GM23338 (cell line): ENCODE results near the gene C2CD3. TPM values are rescaled to one million over a fixed set of nuclear protein-coding genes. Genes with fewer than 3 reads are reported as not detected.

Source experiments
- ATAC-seq: fragments of 200-7000 bp; cut with Tn5 transposase; 3 replicates; pipeline ENCODE4 v1.9.1; 2020
- DNase-seq: peaks from one replicate; pipeline ENCODE4 v3.0.0-alpha.2; 2015; ENCODE audit warnings: low spot score
- H2AFZ ChIP-seq: fragments of 200-600 bp; sonication (generic); 2 replicates; pipeline ENCODE4 v1.8.0; 2016; ENCODE audit warnings: antibody characterized with exemption, mild to moderate bottlenecking, moderate library complexity
- H3F3A ChIP-seq: fragments of 200-600 bp; sonication (generic); replicated peaks from 2 replicates; pipeline ENCODE4 v1.8.0; 2017; ENCODE audit warnings: antibody characterized with exemption, mixed run types, low read depth
- H3K27ac ChIP-seq: fragments of 200-600 bp; sonication (generic); 2 replicates; pipeline ENCODE4 v1.6.1; 2016; ENCODE audit warnings: low read depth
- H3K27me3 ChIP-seq: fragments of 200-600 bp; sonication (generic); 2 replicates; pipeline ENCODE4 v1.8.0; 2016; ENCODE audit warnings: mild to moderate bottlenecking, mixed run types, moderate library complexity; ENCODE audit not compliant: insufficient read depth
- H3K36me3 ChIP-seq: fragments of 200-600 bp; sonication (generic); 2 replicates; pipeline ENCODE4 v1.8.0; 2016; ENCODE audit warnings: mild to moderate bottlenecking; ENCODE audit not compliant: insufficient read depth
- H3K4me1 ChIP-seq: fragments of 200-600 bp; sonication (generic); 2 replicates; pipeline ENCODE4 v1.8.0; 2016; ENCODE audit warnings: mild to moderate bottlenecking, moderate library complexity; ENCODE audit not compliant: insufficient read depth
- H3K4me2 ChIP-seq: fragments of 200-600 bp; sonication (generic); 2 replicates; pipeline ENCODE4 v1.7.1; 2017; ENCODE audit warnings: mixed run types
- H3K4me3 ChIP-seq: fragments of 200-600 bp; sonication (generic); 2 replicates; pipeline ENCODE4 v1.6.1; 2016; ENCODE audit warnings: mixed run types
- H3K79me2 ChIP-seq: fragments of 200-600 bp; sonication (generic); replicated peaks from 2 replicates; pipeline ENCODE4 v1.8.0; 2017; ENCODE audit warnings: mild to moderate bottlenecking; ENCODE audit not compliant: insufficient read depth
- H3K9me2 ChIP-seq: fragments of 200-600 bp; sonication (generic); 2 replicates; pipeline ENCODE4 v1.8.0; 2017; ENCODE audit not compliant: insufficient read depth
- H4K20me1 ChIP-seq: fragments of 200-600 bp; sonication (generic); replicated peaks from 2 replicates; pipeline ENCODE4 v1.8.0; 2017; ENCODE audit warnings: mild to moderate bottlenecking; ENCODE audit not compliant: insufficient read depth
- H3K27ac Mint-ChIP-seq: 2 replicates; pipeline ENCODE4 v1.8.0; 2020; ENCODE audit warnings: inconsistent platforms, mild to moderate bottlenecking, moderate library complexity, mixed read lengths
- H3K27me3 Mint-ChIP-seq: 3 replicates; pipeline ENCODE4 v1.8.0; 2022; ENCODE audit warnings: low read depth, mild to moderate bottlenecking, moderate library complexity, mixed read lengths, inconsistent platforms; ENCODE audit not compliant: insufficient read depth, poor library complexity
- H3K36me3 Mint-ChIP-seq: 3 replicates; pipeline ENCODE4 v1.8.0; 2021; ENCODE audit warnings: low read depth, mild to moderate bottlenecking, inconsistent platforms, moderate library complexity, mixed read lengths
- H3K4me1 Mint-ChIP-seq: 3 replicates; pipeline ENCODE4 v1.8.0; 2020; ENCODE audit warnings: mild to moderate bottlenecking, inconsistent platforms, mixed read lengths
- H3K4me3 Mint-ChIP-seq: 3 replicates; pipeline ENCODE4 v1.8.0; 2021; ENCODE audit warnings: moderate library complexity, mild to moderate bottlenecking, inconsistent platforms, mixed read lengths
- H3K9me3 Mint-ChIP-seq: 3 replicates; pipeline ENCODE4 v1.8.0; 2020; ENCODE audit warnings: moderate library complexity, mild to moderate bottlenecking, inconsistent platforms, mixed read lengths
- CREB1 ChIP-seq: fragments of 250-450 bp; sonication (Bioruptor Pico); IDR thresholded peaks from 2 replicates; pipeline ENCODE4 v1.5.0; 2020; ENCODE audit warnings: low read depth, mild to moderate bottlenecking, moderate library complexity
- EZH2 ChIP-seq: fragments of 200-600 bp; sonication (generic); IDR thresholded peaks from one replicate; pipeline ENCODE4 v1.8.0; 2017; ENCODE audit warnings: antibody characterized with exemption, mild to moderate bottlenecking, low read depth; ENCODE audit not compliant: unreplicated experiment
- JUNB ChIP-seq: IDR thresholded peaks from one replicate; pipeline ENCODE4 v1.6.1; 2016; ENCODE audit warnings: antibody characterized with exemption; ENCODE audit not compliant: unreplicated experiment
- POLR2AphosphoS5 ChIP-seq: IDR thresholded peaks from 2 replicates; pipeline ENCODE4 v1.6.1; 2016; ENCODE audit warnings: antibody characterized with exemption, low read depth
- ZNF331 ChIP-seq: fragments of 250-450 bp; sonication (Bioruptor Pico); IDR thresholded peaks from 2 replicates; pipeline ENCODE4 v1.5.0; 2020; ENCODE audit warnings: low read depth, mild to moderate bottlenecking, moderate library complexity
- polyA plus RNA-seq: library from polyadenylated mRNA; unstranded; fragments of >200 nt; fragmentation: Nextera tagmentation; extraction: Ambion mirVana; gene quantifications from 2 replicates; pipeline ENCODE4 v1.2.1, GENCODE V29; 2016
- total RNA-seq: library from RNA; depleted of rRNA; stranded (reverse); fragments of >200 nt; shearing (Covaris generic); gene quantifications from 2 replicates; pipeline ENCODE4 v1.2.3, GENCODE V29; 2014
- TF ChIP-seq, protein P1 (sequence below): IDR thresholded peaks from one replicate; pipeline ENCODE4 v1.6.1; 2018; ENCODE audit warnings: antibody characterized with exemption; ENCODE audit not compliant: unreplicated experiment

Gene C2CD3
- total and polyA plus RNA-seq, 2 experiments from 2014 or later = 15.5 to 29.5 TPM

DNA sequence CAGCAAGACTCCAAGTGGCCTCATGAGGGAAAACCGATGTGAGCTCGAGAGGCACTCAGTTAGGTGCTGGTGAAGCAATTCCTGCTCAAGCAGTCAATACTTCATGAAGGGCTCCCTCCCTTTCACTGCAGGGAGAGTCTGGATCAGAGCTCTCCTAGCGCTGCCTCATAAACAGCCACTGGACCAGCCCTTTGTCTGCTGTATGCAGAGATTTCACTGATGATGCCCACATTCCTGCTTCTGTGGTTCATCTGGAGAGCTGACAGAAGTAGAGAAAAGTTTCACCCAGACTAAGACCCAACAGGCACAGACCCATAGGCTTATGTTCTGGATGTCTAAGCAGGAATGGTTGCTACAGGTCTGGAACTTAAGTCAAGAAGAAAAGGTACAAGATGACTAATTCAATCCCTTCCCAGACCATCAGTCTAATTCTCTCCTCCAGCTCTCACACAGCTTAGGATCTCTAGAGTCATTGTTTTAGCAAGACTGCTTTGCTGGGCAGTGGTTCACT is 192.2 kb downstream of the C2CD3 start (continued):
- TF ChIP-seq JUNB (no peak), ZNF331 (CRISPR knock-in tag) (no peak), EZH2 (no peak), POLR2AphosphoS5 (no peak), CREB1 (CRISPR knock-in tag) (no peak)
- TF ChIP-seq, protein P1, sequence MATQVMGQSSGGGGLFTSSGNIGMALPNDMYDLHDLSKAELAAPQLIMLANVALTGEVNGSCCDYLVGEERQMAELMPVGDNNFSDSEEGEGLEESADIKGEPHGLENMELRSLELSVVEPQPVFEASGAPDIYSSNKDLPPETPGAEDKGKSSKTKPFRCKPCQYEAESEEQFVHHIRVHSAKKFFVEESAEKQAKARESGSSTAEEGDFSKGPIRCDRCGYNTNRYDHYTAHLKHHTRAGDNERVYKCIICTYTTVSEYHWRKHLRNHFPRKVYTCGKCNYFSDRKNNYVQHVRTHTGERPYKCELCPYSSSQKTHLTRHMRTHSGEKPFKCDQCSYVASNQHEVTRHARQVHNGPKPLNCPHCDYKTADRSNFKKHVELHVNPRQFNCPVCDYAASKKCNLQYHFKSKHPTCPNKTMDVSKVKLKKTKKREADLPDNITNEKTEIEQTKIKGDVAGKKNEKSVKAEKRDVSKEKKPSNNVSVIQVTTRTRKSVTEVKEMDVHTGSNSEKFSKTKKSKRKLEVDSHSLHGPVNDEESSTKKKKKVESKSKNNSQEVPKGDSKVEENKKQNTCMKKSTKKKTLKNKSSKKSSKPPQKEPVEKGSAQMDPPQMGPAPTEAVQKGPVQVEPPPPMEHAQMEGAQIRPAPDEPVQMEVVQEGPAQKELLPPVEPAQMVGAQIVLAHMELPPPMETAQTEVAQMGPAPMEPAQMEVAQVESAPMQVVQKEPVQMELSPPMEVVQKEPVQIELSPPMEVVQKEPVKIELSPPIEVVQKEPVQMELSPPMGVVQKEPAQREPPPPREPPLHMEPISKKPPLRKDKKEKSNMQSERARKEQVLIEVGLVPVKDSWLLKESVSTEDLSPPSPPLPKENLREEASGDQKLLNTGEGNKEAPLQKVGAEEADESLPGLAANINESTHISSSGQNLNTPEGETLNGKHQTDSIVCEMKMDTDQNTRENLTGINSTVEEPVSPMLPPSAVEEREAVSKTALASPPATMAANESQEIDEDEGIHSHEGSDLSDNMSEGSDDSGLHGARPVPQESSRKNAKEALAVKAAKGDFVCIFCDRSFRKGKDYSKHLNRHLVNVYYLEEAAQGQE = no peak

DNA sequence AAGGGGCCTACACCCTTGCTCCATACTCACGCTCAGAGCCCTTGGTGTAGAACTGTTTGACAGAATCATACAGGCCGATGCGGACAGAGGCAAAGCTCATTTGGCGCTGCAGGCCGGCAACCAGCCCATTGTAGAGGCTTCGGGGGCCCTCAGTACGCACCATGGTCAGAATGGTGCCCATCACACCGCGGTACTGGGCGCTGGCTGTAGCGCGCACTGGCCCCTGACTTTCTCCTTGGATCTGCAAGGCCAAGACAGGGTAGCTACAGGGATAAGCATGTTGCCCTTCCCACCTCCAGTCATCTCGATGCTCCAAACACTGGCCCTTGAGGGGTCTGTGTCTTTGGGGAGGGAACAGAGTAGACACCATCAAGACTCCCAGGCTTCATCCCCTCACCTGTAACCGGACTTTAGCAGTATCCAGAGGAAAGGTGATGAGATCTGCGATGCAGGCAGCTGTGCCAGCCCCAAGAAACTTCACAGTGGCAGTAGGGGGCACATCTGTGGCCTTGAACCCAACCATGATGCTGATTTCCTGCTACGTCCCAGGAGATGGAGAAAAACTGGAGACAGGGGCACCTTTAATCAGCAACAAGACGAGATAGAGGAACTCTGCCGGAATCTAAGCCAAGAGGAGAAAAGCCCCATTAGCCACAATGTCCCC is 192.8 kb downstream of the C2CD3 start:
- no peak overlapping the region for H3K27ac ChIP-seq
- TF ChIP-seq, protein P1 = no peak
- H3F3A ChIP-seq = no peaks in the 10 kb centered on the region; the same call in 1 of the 2 replicates
- H3K79me2 ChIP-seq = peaks cover 14% of the 10 kb centered on the region
- Mint-ChIP-seq H3K4me3 (no peak overlapping the region), H3K27ac (no peak overlapping the region), H3K36me3 (peaks cover 81% of the 10 kb centered on the region), H3K27me3 (peaks cover 26% of the 10 kb centered on the region), H3K9me3 (no peaks in the 10 kb centered on the region; the same call in 1 of the 3 replicates), H3K4me1 (peaks cover 27% of the 10 kb centered on the region)
- no peak overlapping the region for H3K4me2 ChIP-seq
- H3K4me1 ChIP-seq = peaks cover 23% of the 10 kb centered on the region
- no peak for ATAC-seq
- H3K4me3 ChIP-seq = no peak overlapping the region
- H3K27me3 ChIP-seq = no peaks in the 10 kb centered on the region
- H3K36me3 ChIP-seq = peaks cover 32% of the 10 kb centered on the region
- DNase-seq = no peak
- H3K9me2 ChIP-seq = no peaks in the 10 kb centered on the region
- H4K20me1 ChIP-seq = peaks cover 13% of the 10 kb centered on the region
- H2AFZ ChIP-seq = no peak overlapping the region
